Ascending aorta (tissue), 2 donors: ENCODE data around the gene ERGIC3. TPM values are rescaled to one million over a fixed set of nuclear protein-coding genes. Genes with fewer than 3 reads are reported as not detected.

Source experiments
- DNase-seq, 2 donors: peaks; one replicate each; pipeline ENCODE4 v3.0.0-alpha.2; 2019; ENCODE audit warnings: low spot score in 2 of 2
- H3K27ac ChIP-seq, 2 donors: fragments of 200-600 bp; sonication (generic); one replicate each; pipeline ENCODE4 v1.5.1; 2016 to 2017; ENCODE audit warnings: mild to moderate bottlenecking in 1 of 2
- H3K27me3 ChIP-seq: fragments of 200-600 bp; sonication (generic); one replicate; pipeline ENCODE4 v1.5.1; 2017
- H3K36me3 ChIP-seq, 2 donors: fragments of 200-600 bp; sonication (generic); one replicate each; pipeline ENCODE4 v1.5.1; 2016
- H3K4me1 ChIP-seq, 2 donors: fragments of 200-600 bp; sonication (generic); one replicate each; pipeline ENCODE4 v1.5.1; 2016 to 2017; ENCODE audit warnings: mild to moderate bottlenecking in 1 of 2
- H3K4me3 ChIP-seq, 2 donors: fragments of 200-600 bp; sonication (generic); one replicate each; pipeline ENCODE4 v1.5.1; 2016 to 2017; ENCODE audit warnings: mild to moderate bottlenecking in 1 of 2
- H3K9me3 ChIP-seq, 2 donors: fragments of 200-600 bp; sonication (generic); one replicate each; pipeline ENCODE4 v1.5.1; 2016
- intact Hi-C: fragments of 100-400 bp; cut with DNase I; formaldehyde crosslinking; loops from one replicate; pipeline ENCODE4 v1.15.1; 2023
- total RNA-seq: library from RNA; depleted of rRNA; stranded (reverse); fragments of >200 nt; gene quantifications from one replicate; pipeline ENCODE4 v1.1.0, GENCODE V29; 2016
- TF ChIP-seq, protein P1 (sequence below), 3 experiments: fragments of 200-600 bp in 2 of 3; fragments of 450-650 bp in 1 of 3; sonication (generic) in 2 of 3; IDR thresholded peaks; one replicate each; pipeline ENCODE4 v1.5.1; 2016 to 2019; ENCODE audit warnings: antibody characterized with exemption in 3 of 3, mild to moderate bottlenecking in 1 of 3, moderate library complexity in 1 of 3

ERGIC3 gene
- total RNA-seq, 1 donor from 2014 or later: 67.7 TPM

DNA sequence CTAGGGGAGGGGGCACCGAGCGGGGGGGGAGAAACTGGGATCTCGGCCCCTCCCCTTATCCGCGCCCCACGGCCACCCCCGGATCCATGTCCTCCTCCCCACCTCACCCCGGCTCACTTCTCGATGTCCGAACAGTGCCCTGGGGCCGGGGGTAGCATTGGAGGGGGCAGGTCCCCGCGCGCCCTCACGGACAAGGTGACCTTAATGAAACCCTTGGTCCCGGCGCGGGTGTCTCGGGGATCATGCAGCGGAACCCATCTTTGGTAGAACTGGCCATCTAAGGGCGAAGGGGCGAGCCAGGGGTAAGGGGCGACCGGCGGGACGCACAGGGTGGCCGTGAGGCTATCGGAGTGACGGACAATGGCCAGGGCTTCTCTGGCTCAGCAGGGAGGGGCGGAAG lies 60.1 kb downstream of the ERGIC3 start:
- Histone ChIP-seq H3K4me1 (peaks cover 10 to 14% of the 10 kb centered on the region in 2 donors), H3K9me3 (no peaks in the 10 kb centered on the region), H3K27me3 (no peaks in the 10 kb centered on the region), H3K4me3 (peak overlapping the region; percentile 66 to 71), H3K36me3 (no peaks in the 10 kb centered on the region), H3K27ac (no peak overlapping the region)
- TF ChIP-seq, protein P1, sequence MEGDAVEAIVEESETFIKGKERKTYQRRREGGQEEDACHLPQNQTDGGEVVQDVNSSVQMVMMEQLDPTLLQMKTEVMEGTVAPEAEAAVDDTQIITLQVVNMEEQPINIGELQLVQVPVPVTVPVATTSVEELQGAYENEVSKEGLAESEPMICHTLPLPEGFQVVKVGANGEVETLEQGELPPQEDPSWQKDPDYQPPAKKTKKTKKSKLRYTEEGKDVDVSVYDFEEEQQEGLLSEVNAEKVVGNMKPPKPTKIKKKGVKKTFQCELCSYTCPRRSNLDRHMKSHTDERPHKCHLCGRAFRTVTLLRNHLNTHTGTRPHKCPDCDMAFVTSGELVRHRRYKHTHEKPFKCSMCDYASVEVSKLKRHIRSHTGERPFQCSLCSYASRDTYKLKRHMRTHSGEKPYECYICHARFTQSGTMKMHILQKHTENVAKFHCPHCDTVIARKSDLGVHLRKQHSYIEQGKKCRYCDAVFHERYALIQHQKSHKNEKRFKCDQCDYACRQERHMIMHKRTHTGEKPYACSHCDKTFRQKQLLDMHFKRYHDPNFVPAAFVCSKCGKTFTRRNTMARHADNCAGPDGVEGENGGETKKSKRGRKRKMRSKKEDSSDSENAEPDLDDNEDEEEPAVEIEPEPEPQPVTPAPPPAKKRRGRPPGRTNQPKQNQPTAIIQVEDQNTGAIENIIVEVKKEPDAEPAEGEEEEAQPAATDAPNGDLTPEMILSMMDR (IDR thresholded peaks at IDR 0.05): no peak
- DNase-seq: no peak
- intact Hi-C loops: loop anchor here (1.0 to 5.0 kb wide), 3 partner anchors 16 to 95 kb away; partner anchors contain the start of genes CPNE1, NFS1, RBM12 and ROMO1

DNA sequence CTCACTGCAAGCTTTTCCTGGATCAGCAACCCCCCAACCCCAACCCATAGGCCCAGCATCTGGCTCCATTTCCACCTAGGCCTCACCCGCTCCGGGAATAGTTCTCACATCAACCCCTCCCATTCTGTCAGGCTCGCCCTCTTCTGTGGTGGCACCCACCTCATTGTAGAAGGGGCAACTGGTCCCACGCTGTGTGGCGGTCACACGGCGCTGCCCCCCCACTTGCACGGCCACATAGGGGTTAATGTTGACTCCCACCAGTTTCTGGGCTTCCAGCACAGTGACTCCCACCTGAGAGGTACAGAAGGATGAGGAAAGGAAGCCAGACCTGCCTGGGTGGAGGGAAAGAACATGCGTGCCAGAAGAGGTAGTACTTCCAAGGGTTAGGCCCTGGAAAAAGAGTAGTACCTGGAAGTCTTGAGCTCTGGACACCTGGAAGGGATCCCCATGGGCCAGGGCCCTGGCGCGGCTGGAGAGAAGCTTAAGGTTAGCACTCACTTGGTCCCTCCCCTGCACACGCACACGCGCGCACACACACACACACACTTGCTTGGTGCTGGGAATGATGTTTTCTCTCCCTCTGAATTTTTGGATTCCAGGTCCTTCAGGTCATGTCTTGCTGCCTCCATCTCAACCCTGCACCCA lies 61.1 kb downstream of the ERGIC3 start:
- no peaks in the 10 kb centered on the region for H3K27me3 ChIP-seq
- no peaks in the 10 kb centered on the region for H3K9me3 ChIP-seq
- H3K27ac ChIP-seq: no peak overlapping the region
- intact Hi-C loops: loop anchor here (5.0 kb wide), 2 partner anchors 59 to 94 kb away; partner anchors contain the start of genes CPNE1, NFS1, RBM12 and ROMO1
- no peak overlapping the region for H3K4me3 ChIP-seq
- DNase-seq: no peak
- TF ChIP-seq, protein P1 (IDR thresholded peaks at IDR 0.05): no peak
- peaks cover 10 to 14% of the 10 kb centered on the region in 2 donors for H3K4me1 ChIP-seq
- H3K36me3 ChIP-seq: no peaks in the 10 kb centered on the region

DNA sequence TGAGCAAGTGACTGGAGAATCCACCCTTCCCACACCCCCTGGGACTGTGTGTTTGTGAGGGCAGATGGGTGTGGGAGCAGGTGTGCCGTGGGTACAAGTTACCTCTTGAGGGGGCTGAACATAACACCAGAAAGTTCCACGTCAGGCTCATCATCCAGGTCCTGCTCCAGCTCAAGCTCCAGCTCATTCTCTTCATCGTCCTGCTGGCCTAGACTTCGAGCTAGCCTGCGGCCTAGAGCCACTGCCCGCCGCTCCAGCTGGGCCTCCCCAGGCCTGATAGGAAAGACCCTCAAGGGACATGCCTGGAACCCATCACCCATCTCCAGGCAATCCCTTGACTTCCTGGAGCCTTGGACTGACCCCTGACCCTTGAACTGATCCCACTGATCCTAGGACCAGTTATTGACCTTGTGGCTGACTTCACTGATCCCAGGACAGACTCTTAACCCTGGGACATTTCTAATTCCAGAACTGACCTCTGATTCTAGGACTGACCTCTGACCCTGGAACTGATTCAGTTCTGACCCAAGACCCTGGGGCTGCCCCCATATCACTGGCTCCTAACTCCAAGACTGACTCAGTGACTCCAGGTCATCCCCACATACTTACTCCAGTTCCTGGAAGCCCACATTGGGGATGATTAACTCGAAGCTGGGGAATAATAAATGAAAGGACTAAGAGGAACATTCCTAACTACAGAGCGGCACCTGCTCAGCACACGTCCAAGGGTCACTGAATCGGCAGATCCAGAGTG lies 62.0 kb downstream of the ERGIC3 start:
- TF ChIP-seq, protein P1 (IDR thresholded peaks at IDR 0.05): no peak
- no peaks in the 10 kb centered on the region for H3K36me3 ChIP-seq
- H3K27me3 ChIP-seq: no peaks in the 10 kb centered on the region
- DNase-seq: no peak
- peaks cover 10 to 14% of the 10 kb centered on the region in 2 donors for H3K4me1 ChIP-seq
- intact Hi-C loops: loop anchor here (5.0 kb wide), 2 partner anchors 58 to 93 kb away; partner anchors contain the start of genes CPNE1, NFS1, RBM12 and ROMO1
- no peaks in the 10 kb centered on the region for H3K9me3 ChIP-seq
- H3K4me3 ChIP-seq: no peak overlapping the region
- H3K27ac ChIP-seq: no peak overlapping the region

DNA sequence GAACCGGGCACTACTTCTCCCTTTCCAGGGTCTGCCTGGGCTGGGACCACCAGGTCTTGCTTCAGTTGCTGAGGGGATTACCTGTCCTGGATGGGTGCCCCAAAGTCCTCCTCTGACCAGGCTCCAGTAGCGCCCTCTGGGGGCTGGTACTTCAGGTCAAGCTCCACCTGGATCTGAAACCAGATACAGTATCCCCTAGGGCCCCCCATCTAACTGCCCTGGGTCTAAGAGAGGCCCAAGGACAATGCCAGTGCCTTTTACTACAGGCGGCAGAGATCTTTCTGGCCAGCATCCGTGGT lies 62.5 kb downstream of the ERGIC3 start:
- TF ChIP-seq, protein P1 (IDR thresholded peaks at IDR 0.05): no peak
- H3K27ac ChIP-seq: no peak overlapping the region
- no peaks in the 10 kb centered on the region for H3K36me3 ChIP-seq
- H3K4me1 ChIP-seq: peaks cover 10 to 14% of the 10 kb centered on the region in 2 donors
- no peak overlapping the region for H3K4me3 ChIP-seq
- intact Hi-C loops: loop anchor here (5.0 kb wide), 2 partner anchors 58 to 93 kb away; partner anchors contain the start of genes CPNE1, NFS1, RBM12 and ROMO1
- DNase-seq: no peak
- no peaks in the 10 kb centered on the region for H3K9me3 ChIP-seq
- no peaks in the 10 kb centered on the region for H3K27me3 ChIP-seq

DNA sequence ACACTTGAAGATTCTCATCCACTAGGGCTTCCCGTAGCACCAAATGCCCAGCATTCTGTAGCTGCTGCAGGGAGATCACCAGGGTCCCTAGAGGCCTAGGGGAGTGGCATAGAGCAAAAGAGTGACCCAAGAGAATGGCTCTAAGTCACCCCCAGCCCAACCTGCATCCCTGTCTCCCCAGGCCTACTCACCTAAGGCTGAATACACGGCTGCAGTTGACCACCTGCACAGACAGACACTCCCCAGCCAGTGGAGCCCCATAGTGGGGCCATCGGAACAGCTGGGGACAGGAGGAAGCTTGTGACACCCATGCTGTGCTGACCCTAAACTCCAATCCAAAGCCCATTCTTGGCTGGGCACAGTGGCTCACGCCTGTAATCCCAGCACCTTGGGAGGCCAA lies 64.2 kb downstream of the ERGIC3 start:
- H3K4me3 ChIP-seq: no peak overlapping the region
- no peaks in the 10 kb centered on the region for H3K27me3 ChIP-seq
- no peak overlapping the region for H3K27ac ChIP-seq
- DNase-seq: no peak
- peaks cover 3 to 9% of the 10 kb centered on the region in 2 donors for H3K4me1 ChIP-seq
- no peaks in the 10 kb centered on the region for H3K9me3 ChIP-seq
- intact Hi-C loops: no loop called here
- TF ChIP-seq, protein P1 (IDR thresholded peaks at IDR 0.05): no peak
- no peaks in the 10 kb centered on the region for H3K36me3 ChIP-seq

Other genes with a start within 250 kb of the ERGIC3 start
- gene FAM83C, start 249.7 kb upstream of the ERGIC3 start, total RNA-seq: not detected
- gene UQCC1, start 130.1 kb upstream of the ERGIC3 start, total RNA-seq: 14.8 TPM
- 0.21 TPM for gene GDF5, start 103.8 kb upstream of the ERGIC3 start, total RNA-seq
- gene CEP250, start 86.5 kb upstream of the ERGIC3 start, total RNA-seq: 17.0 TPM
- gene C20orf173, start 12.4 kb upstream of the ERGIC3 start, total RNA-seq: not detected
- gene SPAG4, start 73.8 kb downstream of the ERGIC3 start, total RNA-seq: 35.3 TPM
- gene CPNE1, start 122.8 kb downstream of the ERGIC3 start, total RNA-seq: 208 TPM
- gene RBM12, start 122.8 kb downstream of the ERGIC3 start, total RNA-seq: 8.9 TPM
- gene NFS1, start 157.3 kb downstream of the ERGIC3 start, total RNA-seq: 62.2 TPM
- 85.5 TPM for gene ROMO1, start 157.3 kb downstream of the ERGIC3 start, total RNA-seq
- gene RBM39, start 200.2 kb downstream of the ERGIC3 start, total RNA-seq: 232 TPM
- gene PHF20, start 229.9 kb downstream of the ERGIC3 start, total RNA-seq: 109 TPM